K562 (cell line): ENCODE measurements around the gene KAT6B. TPM values are rescaled to one million over a fixed set of nuclear protein-coding genes. Genes with fewer than 3 reads are reported as not detected.
A peak's percentile ranks its signal among the peaks of the same experiment; 100 is the strongest.

Experiments used
- BRD4 ChIP-seq: fragments of 200-600 bp; sonication (generic); IDR thresholded peaks from 2 replicates; pipeline ENCODE4 v1.6.1; 2017; ENCODE audit warnings: inconsistent platforms
- CBFA2T3 ChIP-seq: fragments of 450-650 bp; IDR thresholded peaks from 2 replicates; pipeline ENCODE4 v1.6.1; 2017
- HDAC8 ChIP-seq: fragments of 450-650 bp; IDR thresholded peaks from 2 replicates; pipeline ENCODE4 v1.6.1; 2016; ENCODE audit warnings: mild to moderate bottlenecking, missing genetic modification characterization, moderate library complexity, missing compliant biosample characterization
- HLTF ChIP-seq: fragments of 450-650 bp; IDR thresholded peaks from 2 replicates; pipeline ENCODE4 v1.6.1; 2016
- KDM4B ChIP-seq, 2 experiments: fragments of 450-650 bp in 1 of 2; sonication (generic) in 1 of 2; IDR thresholded peaks; 2 replicates each; pipeline ENCODE4 v1.6.1; 2016 to 2017; ENCODE audit warnings: borderline replicate concordance in 2 of 2, antibody characterized with exemption in 1 of 2, low read depth in 1 of 2, mild to moderate bottlenecking in 1 of 2
- RUNX1 ChIP-seq: sonication (generic); IDR thresholded peaks from 2 replicates; pipeline ENCODE4 v1.6.1; 2016; ENCODE audit warnings: antibody characterized with exemption, low read depth
- TAF1 ChIP-seq: IDR thresholded peaks from 2 replicates; pipeline ENCODE4 v1.6.1; 2011; ENCODE audit warnings: mild to moderate bottlenecking, low read length, moderate library complexity; ENCODE audit not compliant: insufficient read depth, control insufficient read depth, severe bottlenecking; ENCODE audit errors: extremely low read depth
- ZNF717 ChIP-seq: fragments of 250-450 bp; sonication (Bioruptor Pico); IDR thresholded peaks from 2 replicates; pipeline ENCODE4 v1.5.0; 2021
- ZNF77 ChIP-seq: fragments of 250-450 bp; sonication (Bioruptor Pico); IDR thresholded peaks from 2 replicates; pipeline ENCODE4 v1.5.0; 2020
- polyA plus RNA-seq, 8 experiments: library from polyadenylated mRNA; depleted of rRNA in 4 of 8; stranded (reverse) in 5 of 8; unstranded in 3 of 8; fragments of >200 nt; fragmentation: Nextera tagmentation in 2 of 8; fragmentation: Illumina TruSeq in 1 of 8; extraction: Ambion mirVana in 2 of 8; extraction: Trizol in 1 of 8; gene quantifications; 2 replicates each; pipeline versions ENCODE4 v1.2.1 to v1.2.3, GENCODE V29; 2011 to 2014; ENCODE audit warnings: inconsistent platforms in 1 of 8, missing spikeins in 1 of 8
- total RNA-seq, 7 experiments: library from RNA; depleted of rRNA in 6 of 7; stranded (reverse); fragments of >200 nt in 6 of 7; fragmentation: Illumina TruSeq in 2 of 7; extraction: Trizol in 2 of 7; gene quantifications; 2 replicates each; pipeline versions ENCODE4 v1.2.1 to v1.2.3, GENCODE V29; 2011 to 2021; ENCODE audit warnings: low replicate concordance in 1 of 7
- TF ChIP-seq, protein P1 (sequence below): fragments of 450-650 bp; IDR thresholded peaks from 2 replicates; pipeline ENCODE4 v1.7.0; 2016; ENCODE audit warnings: borderline replicate concordance
- TF ChIP-seq, protein P2 (sequence below): fragments of 250-450 bp; sonication (Bioruptor Pico); IDR thresholded peaks from 2 replicates; pipeline ENCODE4 v1.5.0; 2021
- TF ChIP-seq, protein P3 (sequence below): fragments of 450-650 bp; formaldehyde crosslinking; conservative IDR thresholded peaks from 2 replicates; pipeline ENCODE4 v1.4.0; 2022; ENCODE audit warnings: mild to moderate bottlenecking, missing genetic modification characterization

Gene KAT6B
- total and polyA plus RNA-seq, 9 of the 15 experiments (the other 6 are each of a cell fraction or from before 2014, with no cell fraction given): 1.4 to 9.2 (median 6.8) TPM

DNA sequence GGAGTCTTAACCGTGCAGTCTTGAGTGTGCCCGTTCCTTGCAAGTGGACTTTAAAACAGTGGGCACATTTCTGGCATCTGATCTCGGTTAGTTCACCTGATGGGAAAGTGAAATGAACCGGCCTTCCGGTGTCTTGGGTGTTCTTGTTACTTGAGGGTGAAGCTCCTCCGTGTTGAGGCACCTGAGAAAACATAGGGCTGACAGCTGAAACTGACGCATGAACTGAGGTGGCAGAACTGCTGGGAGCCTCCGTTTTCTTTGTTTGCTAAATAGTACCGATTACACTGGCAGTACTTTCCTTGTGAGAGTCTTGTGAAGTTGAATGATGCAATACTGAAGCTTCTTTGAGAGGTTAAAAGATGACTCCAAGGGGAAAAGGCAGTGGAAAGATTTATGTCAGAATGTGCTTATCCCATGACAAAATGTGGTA lies 222.3 kb downstream of the KAT6B start (continued):
- TF ChIP-seq, protein P1, sequence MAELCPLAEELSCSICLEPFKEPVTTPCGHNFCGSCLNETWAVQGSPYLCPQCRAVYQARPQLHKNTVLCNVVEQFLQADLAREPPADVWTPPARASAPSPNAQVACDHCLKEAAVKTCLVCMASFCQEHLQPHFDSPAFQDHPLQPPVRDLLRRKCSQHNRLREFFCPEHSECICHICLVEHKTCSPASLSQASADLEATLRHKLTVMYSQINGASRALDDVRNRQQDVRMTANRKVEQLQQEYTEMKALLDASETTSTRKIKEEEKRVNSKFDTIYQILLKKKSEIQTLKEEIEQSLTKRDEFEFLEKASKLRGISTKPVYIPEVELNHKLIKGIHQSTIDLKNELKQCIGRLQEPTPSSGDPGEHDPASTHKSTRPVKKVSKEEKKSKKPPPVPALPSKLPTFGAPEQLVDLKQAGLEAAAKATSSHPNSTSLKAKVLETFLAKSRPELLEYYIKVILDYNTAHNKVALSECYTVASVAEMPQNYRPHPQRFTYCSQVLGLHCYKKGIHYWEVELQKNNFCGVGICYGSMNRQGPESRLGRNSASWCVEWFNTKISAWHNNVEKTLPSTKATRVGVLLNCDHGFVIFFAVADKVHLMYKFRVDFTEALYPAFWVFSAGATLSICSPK: no peak
- TF ChIP-seq BRD4 (no peak), RUNX1 (no peak), KDM4B (IDR thresholded peaks at IDR 0.05; ENCODE audit: borderline replicate concordance in 2 of 2, low read depth in 1 of 2) (no peak), TAF1 (no peak), ZNF717 (CRISPR knock-in tag) (no peak), HLTF (no peak), CBFA2T3 (no peak), ZNF77 (CRISPR knock-in tag) (no peak), HDAC8 (0 out of 2 replicates have a peak, but pooled peaks have one; percentile 57)
- TF ChIP-seq, protein P2, sequence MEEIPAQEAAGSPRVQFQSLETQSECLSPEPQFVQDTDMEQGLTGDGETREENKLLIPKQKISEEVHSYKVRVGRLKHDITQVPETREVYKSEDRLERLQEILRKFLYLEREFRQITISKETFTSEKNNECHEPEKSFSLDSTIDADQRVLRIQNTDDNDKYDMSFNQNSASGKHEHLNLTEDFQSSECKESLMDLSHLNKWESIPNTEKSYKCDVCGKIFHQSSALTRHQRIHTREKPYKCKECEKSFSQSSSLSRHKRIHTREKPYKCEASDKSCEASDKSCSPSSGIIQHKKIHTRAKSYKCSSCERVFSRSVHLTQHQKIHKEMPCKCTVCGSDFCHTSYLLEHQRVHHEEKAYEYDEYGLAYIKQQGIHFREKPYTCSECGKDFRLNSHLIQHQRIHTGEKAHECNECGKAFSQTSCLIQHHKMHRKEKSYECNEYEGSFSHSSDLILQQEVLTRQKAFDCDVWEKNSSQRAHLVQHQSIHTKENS: no peak
- TF ChIP-seq, protein P3, sequence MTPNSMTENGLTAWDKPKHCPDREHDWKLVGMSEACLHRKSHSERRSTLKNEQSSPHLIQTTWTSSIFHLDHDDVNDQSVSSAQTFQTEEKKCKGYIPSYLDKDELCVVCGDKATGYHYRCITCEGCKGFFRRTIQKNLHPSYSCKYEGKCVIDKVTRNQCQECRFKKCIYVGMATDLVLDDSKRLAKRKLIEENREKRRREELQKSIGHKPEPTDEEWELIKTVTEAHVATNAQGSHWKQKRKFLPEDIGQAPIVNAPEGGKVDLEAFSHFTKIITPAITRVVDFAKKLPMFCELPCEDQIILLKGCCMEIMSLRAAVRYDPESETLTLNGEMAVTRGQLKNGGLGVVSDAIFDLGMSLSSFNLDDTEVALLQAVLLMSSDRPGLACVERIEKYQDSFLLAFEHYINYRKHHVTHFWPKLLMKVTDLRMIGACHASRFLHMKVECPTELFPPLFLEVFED (CRISPR knock-in tag): 0 out of 2 replicates have a peak, but pooled peaks have one; percentile 10
